Breast epithelium (tissue), 4 donors: ENCODE measurements around the gene SNTG2. TPM values are rescaled to one million over a fixed set of nuclear protein-coding genes. Genes with fewer than 3 reads are reported as not detected.

Experiments used
- DNase-seq, 2 donors: peaks; one replicate each; pipeline ENCODE4 v3.0.0-alpha.2; 2019; ENCODE audit warnings: low spot score in 2 of 2
- H3K27ac ChIP-seq, 2 donors: fragments of 200-600 bp; sonication (generic) in 1 of 2; one replicate each; pipeline ENCODE4 v1.5.1; 2016 to 2019; ENCODE audit warnings: mild to moderate bottlenecking in 1 of 2
- H3K27me3 ChIP-seq, 2 donors: fragments of 200-600 bp; sonication (generic) in 1 of 2; one replicate each; pipeline versions ENCODE4 v1.5.1 to v1.6.0; 2017 to 2019; ENCODE audit warnings: control low read depth in 1 of 2, mild to moderate bottlenecking in 1 of 2
- H3K36me3 ChIP-seq: fragments of 200-600 bp; one replicate; pipeline ENCODE4 v1.5.1; 2019
- H3K4me1 ChIP-seq, 2 donors: fragments of 200-600 bp; sonication (generic); one replicate each; pipeline ENCODE4 v1.5.1; 2016 to 2019; ENCODE audit warnings: control low read depth in 1 of 2
- H3K4me3 ChIP-seq, 3 donors: fragments of 200-600 bp; sonication (generic); 1 replicate in 2 of 3; 2 replicates in 1 of 3; pipeline ENCODE4 v1.5.1; 2016 to 2019; ENCODE audit warnings: mild to moderate bottlenecking in 3 of 3, moderate library complexity in 2 of 3
- H3K9me3 ChIP-seq, 2 donors: fragments of 200-600 bp; sonication (generic) in 1 of 2; one replicate each; pipeline ENCODE4 v1.5.1; 2016 to 2019; ENCODE audit warnings: control low read depth in 1 of 2
- POLR2A ChIP-seq: fragments of 450-650 bp; IDR thresholded peaks from one replicate; pipeline ENCODE4 v1.6.1; 2016; ENCODE audit warnings: antibody characterized with exemption, mild to moderate bottlenecking, moderate library complexity
- POLR2AphosphoS5 ChIP-seq, 3 donors: sonication (generic); formaldehyde crosslinking; IDR thresholded peaks; one replicate each; pipeline ENCODE4 v1.6.1; 2017; ENCODE audit warnings: antibody characterized with exemption in 3 of 3
- intact Hi-C: fragments of 100-400 bp; cut with DNase I; formaldehyde crosslinking; loops from one replicate; pipeline ENCODE4 v1.15.1; 2023; ENCODE audit warnings: low total_unique reads
- total RNA-seq, 3 donors: library from RNA; depleted of rRNA; stranded (reverse); fragments of >200 nt; gene quantifications; one replicate each; pipeline ENCODE4 v1.1.0, GENCODE V29; 2016
- TF ChIP-seq, protein P1 (sequence below), 3 donors: fragments of 450-650 bp; IDR thresholded peaks; one replicate each; pipeline ENCODE4 v1.5.1; 2016 to 2017; ENCODE audit warnings: antibody characterized with exemption in 3 of 3, mild to moderate bottlenecking in 3 of 3, moderate library complexity in 3 of 3

Gene SNTG2
- total RNA-seq, 3 donors from 2014 or later: 4.6 to 7.4 (median 6.0) TPM

DNA sequence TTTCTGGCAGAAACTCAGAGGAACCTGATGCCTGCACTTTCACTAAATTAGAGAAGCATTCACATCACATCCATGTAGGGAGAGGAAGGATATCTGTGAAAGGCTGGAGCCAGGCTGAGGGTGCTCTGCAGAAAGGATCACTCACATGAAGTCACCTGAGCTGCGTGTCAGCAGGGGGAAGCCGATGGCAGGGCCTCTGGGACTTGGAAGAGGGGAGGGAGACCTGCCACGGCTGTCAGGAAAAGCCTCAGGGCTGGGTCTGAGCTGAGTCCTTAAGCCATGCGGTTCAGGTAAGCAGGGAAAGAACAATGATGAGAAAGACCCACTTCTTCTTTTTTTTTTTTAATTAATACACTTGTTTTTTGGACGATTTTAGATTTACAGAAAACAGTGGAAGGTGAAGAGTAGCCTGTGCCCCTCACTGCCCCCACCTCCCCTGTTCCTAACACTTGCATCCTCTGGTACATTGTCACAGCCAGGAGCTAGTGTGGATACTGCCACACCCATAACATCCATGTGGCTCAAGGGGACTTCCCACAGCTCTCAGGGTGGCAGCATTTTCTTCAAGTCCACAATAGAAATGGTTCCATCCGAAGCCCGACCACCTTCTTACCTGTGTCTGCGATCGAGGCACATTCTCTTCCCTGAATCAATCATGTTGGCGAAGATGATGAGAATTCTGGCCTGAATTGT lies 306.1 kb downstream of the SNTG2 start:
- no peaks in the 10 kb centered on the region for H3K9me3 ChIP-seq
- intact Hi-C loops: no loop called here
- no peaks in the 10 kb centered on the region for H3K36me3 ChIP-seq
- H3K27me3 ChIP-seq: peaks cover 0 to 3% of the 10 kb centered on the region in 2 donors
- DNase-seq: no peak
- no peak overlapping the region for H3K4me3 ChIP-seq
- TF ChIP-seq, protein P1, sequence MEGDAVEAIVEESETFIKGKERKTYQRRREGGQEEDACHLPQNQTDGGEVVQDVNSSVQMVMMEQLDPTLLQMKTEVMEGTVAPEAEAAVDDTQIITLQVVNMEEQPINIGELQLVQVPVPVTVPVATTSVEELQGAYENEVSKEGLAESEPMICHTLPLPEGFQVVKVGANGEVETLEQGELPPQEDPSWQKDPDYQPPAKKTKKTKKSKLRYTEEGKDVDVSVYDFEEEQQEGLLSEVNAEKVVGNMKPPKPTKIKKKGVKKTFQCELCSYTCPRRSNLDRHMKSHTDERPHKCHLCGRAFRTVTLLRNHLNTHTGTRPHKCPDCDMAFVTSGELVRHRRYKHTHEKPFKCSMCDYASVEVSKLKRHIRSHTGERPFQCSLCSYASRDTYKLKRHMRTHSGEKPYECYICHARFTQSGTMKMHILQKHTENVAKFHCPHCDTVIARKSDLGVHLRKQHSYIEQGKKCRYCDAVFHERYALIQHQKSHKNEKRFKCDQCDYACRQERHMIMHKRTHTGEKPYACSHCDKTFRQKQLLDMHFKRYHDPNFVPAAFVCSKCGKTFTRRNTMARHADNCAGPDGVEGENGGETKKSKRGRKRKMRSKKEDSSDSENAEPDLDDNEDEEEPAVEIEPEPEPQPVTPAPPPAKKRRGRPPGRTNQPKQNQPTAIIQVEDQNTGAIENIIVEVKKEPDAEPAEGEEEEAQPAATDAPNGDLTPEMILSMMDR (IDR thresholded peaks at IDR 0.05): no peak
- TF ChIP-seq POLR2AphosphoS5 (IDR thresholded peaks at IDR 0.05) (no peak), POLR2A (no peak)
- H3K4me1 ChIP-seq: no peaks in the 10 kb centered on the region
- H3K27ac ChIP-seq: no peak overlapping the region

DNA sequence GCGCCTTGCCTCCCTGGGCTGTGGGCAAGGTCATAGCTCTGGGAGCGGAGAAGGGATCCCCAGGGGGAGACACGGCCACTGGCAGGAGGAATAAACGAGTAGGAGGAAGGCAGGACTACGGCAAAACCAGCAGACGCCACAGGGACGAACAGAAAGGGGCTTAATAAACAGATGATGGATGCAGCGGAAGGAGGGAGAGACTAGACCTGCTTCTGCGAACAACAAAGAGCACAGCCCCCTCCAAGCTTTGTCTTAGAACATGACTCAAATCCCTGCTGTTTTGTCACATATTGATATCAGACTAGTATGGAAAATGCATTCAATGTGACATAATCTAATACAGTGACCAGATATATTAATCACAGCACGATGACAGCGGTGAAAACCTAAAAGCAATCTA lies 306.7 kb downstream of the SNTG2 start:
- H3K9me3 ChIP-seq: no peaks in the 10 kb centered on the region
- no peak overlapping the region for H3K4me3 ChIP-seq
- no peak for DNase-seq
- TF ChIP-seq POLR2AphosphoS5 (IDR thresholded peaks at IDR 0.05) (no peak), POLR2A (no peak)
- intact Hi-C loops: no loop called here
- H3K4me1 ChIP-seq: no peaks in the 10 kb centered on the region
- H3K27me3 ChIP-seq: peaks cover 0 to 3% of the 10 kb centered on the region in 2 donors
- H3K36me3 ChIP-seq: no peaks in the 10 kb centered on the region
- H3K27ac ChIP-seq: no peak overlapping the region

DNA sequence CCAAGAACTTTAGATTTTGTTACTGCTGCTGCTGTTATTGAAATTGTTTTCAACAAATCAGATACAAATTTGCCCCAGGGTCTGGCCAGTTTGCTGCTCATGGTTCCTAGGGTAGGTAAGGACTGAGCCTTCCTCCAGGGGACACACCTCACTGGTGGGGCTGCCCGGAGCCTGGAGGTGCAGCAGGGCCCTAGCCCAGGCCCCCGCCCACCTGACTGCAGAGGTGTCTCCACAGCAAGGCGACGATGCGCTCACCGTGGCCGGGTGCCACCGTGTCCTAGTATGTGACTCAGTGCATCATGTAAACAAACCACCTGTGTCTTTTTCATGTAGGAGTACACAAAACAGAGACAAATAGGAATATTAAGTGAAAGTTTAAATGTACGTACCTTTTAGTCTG lies 309.1 kb downstream of the SNTG2 start:
- no peak overlapping the region for H3K4me3 ChIP-seq
- no peaks in the 10 kb centered on the region for H3K36me3 ChIP-seq
- DNase-seq: no peak
- intact Hi-C loops: no loop called here
- H3K27me3 ChIP-seq: no peaks in the 10 kb centered on the region
- no peaks in the 10 kb centered on the region for H3K4me1 ChIP-seq
- TF ChIP-seq POLR2AphosphoS5 (IDR thresholded peaks at IDR 0.05) (no peak), POLR2A (no peak)
- TF ChIP-seq, protein P1 (IDR thresholded peaks at IDR 0.05): no peak
- H3K27ac ChIP-seq: no peak overlapping the region
- H3K9me3 ChIP-seq: no peaks in the 10 kb centered on the region

DNA sequence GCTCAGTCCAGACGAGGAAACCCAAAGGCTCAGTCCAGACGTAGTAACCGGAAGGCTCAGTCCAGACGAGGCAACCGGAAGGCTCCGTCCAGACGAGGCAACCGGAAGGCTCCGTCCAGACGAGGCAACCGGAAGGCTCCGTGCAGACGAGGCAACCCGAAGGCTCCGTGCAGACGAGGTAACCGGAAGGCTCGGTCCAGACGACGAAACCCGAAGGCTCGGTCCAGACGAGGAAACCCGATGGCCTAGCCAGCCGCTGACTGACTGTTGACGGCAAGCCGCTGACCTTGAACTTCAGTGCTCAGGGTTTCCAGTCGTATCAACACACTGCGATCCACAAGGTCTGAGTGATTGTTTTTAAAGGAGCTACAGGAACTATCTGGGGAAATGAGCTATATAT lies 312.0 kb downstream of the SNTG2 start:
- no peak overlapping the region for H3K27ac ChIP-seq
- H3K4me3 ChIP-seq: no peak overlapping the region
- no peaks in the 10 kb centered on the region for H3K27me3 ChIP-seq
- H3K36me3 ChIP-seq: no peaks in the 10 kb centered on the region
- TF ChIP-seq, protein P1 (IDR thresholded peaks at IDR 0.05): no peak
- no peak for TF ChIP-seq POLR2A
- TF ChIP-seq POLR2AphosphoS5 (IDR thresholded peaks at IDR 0.05): no peak
- intact Hi-C loops: no loop called here
- H3K4me1 ChIP-seq: no peaks in the 10 kb centered on the region
- no peaks in the 10 kb centered on the region for H3K9me3 ChIP-seq
- DNase-seq: no peak

DNA sequence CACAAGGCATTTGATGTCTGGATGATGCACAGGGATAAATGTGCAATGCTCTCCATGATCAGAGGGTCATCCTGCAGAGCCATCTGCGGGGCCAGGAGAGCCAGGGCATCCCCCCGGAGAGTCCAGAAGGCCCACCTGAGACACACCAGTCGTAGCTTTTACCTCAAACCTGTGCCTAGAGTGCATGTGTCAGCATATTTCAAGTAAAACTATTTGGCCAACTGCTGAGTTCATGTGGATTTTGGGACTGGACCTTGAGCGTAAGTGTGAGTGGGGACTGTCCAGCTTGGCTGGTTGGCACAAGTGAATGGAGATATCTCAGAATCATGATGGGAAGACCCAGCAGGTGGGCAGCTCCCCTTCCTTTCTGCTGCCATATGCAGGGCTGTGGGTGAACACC lies 314.8 kb downstream of the SNTG2 start:
- H3K36me3 ChIP-seq: no peaks in the 10 kb centered on the region
- H3K9me3 ChIP-seq: no peaks in the 10 kb centered on the region
- intact Hi-C loops: no loop called here
- H3K27me3 ChIP-seq: peaks cover 0 to 7% of the 10 kb centered on the region in 2 donors
- TF ChIP-seq POLR2A (no peak), POLR2AphosphoS5 (IDR thresholded peaks at IDR 0.05) (no peak)
- TF ChIP-seq, protein P1 (IDR thresholded peaks at IDR 0.05): no peak
- H3K27ac ChIP-seq: no peak overlapping the region
- H3K4me3 ChIP-seq: no peak overlapping the region
- no peak for DNase-seq
- H3K4me1 ChIP-seq: no peaks in the 10 kb centered on the region
